SK-N-MC (cell line): ENCODE results near the gene DLG2.
"Not testable (repeated sequence)": the region's sequence is repeated elsewhere in the genome, so short reads cannot be mapped to it uniquely, and the experiment has no call there.

Source experiments
- DNase-seq: peaks from one replicate; pipeline ENCODE4 v3.0.0-alpha.2; 2011; ENCODE audit warnings: low read depth, low spot score
- H3K27ac ChIP-seq: fragments of 200-600 bp; sonication (generic); 2 replicates; pipeline ENCODE4 v1.5.1; 2016; ENCODE audit warnings: mixed run types
- H3K36me3 ChIP-seq: fragments of 200-600 bp; sonication (generic); 2 replicates; pipeline ENCODE4 v1.6.1; 2017; ENCODE audit warnings: antibody characterized with exemption, low read length, mixed read lengths; ENCODE audit not compliant: insufficient read depth
- H3K4me3 ChIP-seq: fragments of 200-600 bp; sonication (generic); 2 replicates; pipeline ENCODE4 v1.5.1; 2016
- H3K9ac ChIP-seq: fragments of 200-600 bp; sonication (generic); 2 replicates; pipeline ENCODE4 v1.8.0; 2017; ENCODE audit warnings: mixed run types, mixed read lengths; ENCODE audit not compliant: insufficient read length
- H3K9me3 ChIP-seq: fragments of 200-600 bp; sonication (generic); 2 replicates; pipeline ENCODE4 v1.6.1; 2017; ENCODE audit warnings: low read depth, mild to moderate bottlenecking, antibody characterized with exemption, low read length, moderate library complexity, mixed read lengths
- EZH2 ChIP-seq: fragments of 200-600 bp; sonication (generic); IDR thresholded peaks from one replicate; pipeline ENCODE4 v1.6.1; 2017; ENCODE audit warnings: antibody characterized with exemption
- FOXP2 ChIP-seq: optimal IDR thresholded peaks from 2 replicates; pipeline ENCODE3; 2011; ENCODE audit warnings: mild to moderate bottlenecking, moderate library complexity; ENCODE audit not compliant: insufficient read depth; ENCODE audit errors: extremely low read length, control extremely low read depth
- POLR2AphosphoS5 ChIP-seq: IDR thresholded peaks from 2 replicates; pipeline ENCODE4 v1.6.1; 2012; ENCODE audit warnings: mild to moderate bottlenecking, low read depth, low read length, borderline replicate concordance

DLG2 gene

GRCh38 chr11:85444479-85444878 lies 182.7 kb downstream of the DLG2 start:
- Histone ChIP-seq H3K4me3 (no peak overlapping the region), H3K27ac (no peak overlapping the region), H3K9me3 (no peaks in the 10 kb centered on the region), H3K36me3 (no peaks in the 10 kb centered on the region), H3K9ac (no peak overlapping the region)
- TF ChIP-seq POLR2AphosphoS5, result no peak
- TF ChIP-seq EZH2, result no peak
- TF ChIP-seq FOXP2, result no peak
- no peak for DNase-seq

DNA sequence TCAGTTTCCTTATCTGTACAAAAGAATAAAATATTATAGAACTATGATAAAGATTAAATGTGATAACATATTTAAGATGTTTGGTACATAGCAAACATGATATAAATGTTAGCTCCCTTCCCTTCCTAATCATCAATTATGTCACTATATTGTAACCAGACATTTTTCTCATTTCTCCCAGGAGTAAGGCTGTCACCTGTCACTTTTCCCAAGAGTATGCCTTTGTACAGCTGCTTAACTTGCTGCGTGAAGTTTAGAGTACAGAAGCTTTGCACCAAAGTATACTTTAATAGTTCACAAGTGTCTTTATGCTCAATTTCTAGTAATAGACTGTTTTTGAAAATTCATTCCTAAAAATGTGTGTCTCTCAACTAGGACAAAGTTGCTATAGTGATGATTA lies 186.9 kb downstream of the DLG2 start:
- Histone ChIP-seq H3K36me3 (no peaks in the 10 kb centered on the region), H3K9ac (no peak overlapping the region)
- TF ChIP-seq EZH2, result no peak
- TF ChIP-seq FOXP2, result no peak
- TF ChIP-seq POLR2AphosphoS5, result no peak

GRCh38 chr11:85438328-85438727 lies 188.8 kb downstream of the DLG2 start:
- Histone ChIP-seq H3K27ac (no peak overlapping the region), H3K36me3 (no peaks in the 10 kb centered on the region), H3K9ac (no peak overlapping the region), H3K9me3 (no peaks in the 10 kb centered on the region), H3K4me3 (no peak overlapping the region)
- no peak for DNase-seq
- TF ChIP-seq POLR2AphosphoS5, result no peak

More for the DNA sequence above, 186.9 kb downstream of the DLG2 start:
- DNase-seq, result no peak
- Histone ChIP-seq H3K27ac (no peak overlapping the region), H3K4me3 (no peak overlapping the region), H3K9me3 (no peaks in the 10 kb centered on the region)

GRCh38 chr11:85431319-85431718 lies 195.8 kb downstream of the DLG2 start:
- DNase-seq, result no peak
- no peak overlapping the region for H3K27ac ChIP-seq
- no peak overlapping the region for H3K9ac ChIP-seq
- H3K36me3 ChIP-seq, result no peaks in the 10 kb centered on the region
- H3K4me3 ChIP-seq, result no peak overlapping the region
- TF ChIP-seq EZH2, result no peak
- no peak for TF ChIP-seq FOXP2
- no peak for TF ChIP-seq POLR2AphosphoS5
- no peaks in the 10 kb centered on the region for H3K9me3 ChIP-seq

DNA sequence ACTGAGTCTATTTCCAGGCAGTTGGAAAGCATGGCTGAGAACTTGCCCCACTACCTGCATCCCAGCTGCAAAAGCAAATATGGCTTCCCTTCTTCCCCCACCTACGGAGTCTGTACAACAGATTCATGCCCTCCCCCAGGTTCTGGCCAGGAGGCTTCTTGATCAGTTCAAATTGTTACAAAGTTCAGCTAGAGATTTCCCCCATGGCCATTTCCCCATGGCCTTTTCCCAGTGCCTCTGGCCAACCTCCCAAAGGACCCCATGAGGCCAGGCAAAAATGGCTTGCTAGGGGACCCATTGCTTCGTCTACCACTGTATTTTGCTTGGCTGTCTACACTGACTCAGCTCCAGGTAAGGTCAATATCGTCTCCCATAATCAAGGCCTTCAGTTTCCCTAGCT lies 203.3 kb downstream of the DLG2 start:
- no peaks in the 10 kb centered on the region for H3K36me3 ChIP-seq
- no peak for DNase-seq
- H3K27ac ChIP-seq, result no peak overlapping the region
- H3K9ac ChIP-seq, result no peak overlapping the region
- H3K4me3 ChIP-seq, result no peak overlapping the region
- TF ChIP-seq EZH2 (no peak), FOXP2 (no peak), POLR2AphosphoS5 (no peak)
- H3K9me3 ChIP-seq, result no peaks in the 10 kb centered on the region

DNA sequence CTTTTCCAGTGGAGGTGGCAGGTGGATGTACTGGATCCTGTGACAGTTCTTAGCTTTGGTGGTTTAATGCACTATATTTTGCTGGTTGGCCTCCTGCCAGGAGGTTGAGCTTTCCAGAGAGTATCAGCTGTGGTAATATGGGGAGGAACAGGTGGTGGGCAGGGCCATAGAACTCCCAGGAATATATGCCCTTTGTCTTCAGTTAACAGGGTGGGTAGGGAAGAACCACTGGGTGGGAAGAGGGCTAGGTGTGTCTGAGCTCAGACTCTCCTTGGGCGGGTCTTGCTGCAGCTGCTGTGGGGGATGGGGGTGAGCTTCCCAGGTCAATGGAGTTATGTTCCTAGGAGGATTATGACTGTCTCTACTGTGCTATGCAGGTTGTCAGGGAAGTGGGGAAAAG lies 203.8 kb downstream of the DLG2 start:
- TF ChIP-seq FOXP2 (no peak), POLR2AphosphoS5 (no peak), EZH2 (no peak)
- Histone ChIP-seq H3K27ac (no peak overlapping the region), H3K9ac (no peak overlapping the region), H3K36me3 (no peaks in the 10 kb centered on the region), H3K9me3 (no peaks in the 10 kb centered on the region), H3K4me3 (no peak overlapping the region)
- DNase-seq, result no peak

- no peak for DNase-seq
- Histone ChIP-seq H3K4me3 (no peak overlapping the region), H3K9ac (no peak overlapping the region), H3K27ac (no peak overlapping the region), H3K9me3 (no peaks in the 10 kb centered on the region), H3K36me3 (no peaks in the 10 kb centered on the region)
- TF ChIP-seq EZH2, result no peak
- no peak for TF ChIP-seq POLR2AphosphoS5
- no peak for TF ChIP-seq FOXP2
Observed at GRCh38 chr11:85414175-85414574, 213.0 kb downstream of the DLG2 start.

DNA sequence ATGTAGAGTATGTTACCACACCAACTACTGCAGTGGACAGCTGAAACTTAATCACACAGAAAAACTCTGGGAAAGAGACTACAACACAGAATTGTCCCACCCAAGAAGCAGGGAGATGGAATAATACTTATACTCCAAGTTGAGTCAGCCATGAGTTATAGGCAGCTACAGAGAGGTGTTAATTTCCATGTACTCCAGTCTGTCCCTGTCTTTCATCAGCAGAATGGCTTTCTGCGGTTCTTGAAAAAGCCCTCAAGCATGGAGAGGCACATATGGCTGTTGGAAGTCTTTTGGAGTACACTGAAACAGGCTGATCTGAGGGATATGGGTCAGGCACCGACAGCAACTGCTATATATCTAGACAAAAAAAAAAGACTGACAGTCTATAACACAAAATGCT lies 219.5 kb downstream of the DLG2 start:
- Histone ChIP-seq H3K36me3 (no peaks in the 10 kb centered on the region), H3K9ac (no peak overlapping the region), H3K4me3 (no peak overlapping the region), H3K27ac (no peak overlapping the region), H3K9me3 (no peaks in the 10 kb centered on the region)
- no peak for DNase-seq
- TF ChIP-seq POLR2AphosphoS5 (no peak), FOXP2 (no peak), EZH2 (no peak)

DNA sequence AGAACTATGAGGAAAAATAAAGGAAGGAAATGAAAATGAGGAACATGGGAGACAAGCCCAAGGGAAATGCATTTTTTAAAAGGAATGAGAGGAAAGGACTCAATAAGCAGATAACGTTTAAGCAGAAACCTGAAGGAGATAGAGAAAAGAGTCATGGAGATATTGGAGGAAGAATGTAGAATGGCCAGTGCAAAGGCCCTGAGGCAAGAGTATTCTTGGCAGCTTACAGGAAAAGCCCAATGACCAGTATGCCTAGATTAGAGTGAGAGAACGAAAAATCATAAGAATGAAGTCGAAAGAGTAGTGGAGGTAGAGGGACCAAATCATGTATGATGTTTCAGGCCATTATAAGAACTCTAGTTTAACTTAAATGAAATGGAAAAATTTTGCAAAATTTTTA lies 220.3 kb downstream of the DLG2 start:
- TF ChIP-seq FOXP2 (no peak), EZH2 (no peak), POLR2AphosphoS5 (no peak)
- no peak for DNase-seq

GRCh38 chr11:85406316-85406715 lies 220.8 kb downstream of the DLG2 start:
- no peaks in the 10 kb centered on the region for H3K36me3 ChIP-seq

More for the DNA sequence above, 220.3 kb downstream of the DLG2 start:
- no peaks in the 10 kb centered on the region for H3K36me3 ChIP-seq
- H3K9me3 ChIP-seq, result no peaks in the 10 kb centered on the region
- H3K9ac ChIP-seq, result no peak overlapping the region
- H3K4me3 ChIP-seq, result no peak overlapping the region
- no peak overlapping the region for H3K27ac ChIP-seq

GRCh38 chr11:85395515-85396055 lies 231.6 kb downstream of the DLG2 start:
- not testable (repeated sequence) for DNase-seq, H3K4me3 ChIP-seq, H3K36me3 ChIP-seq, H3K9ac ChIP-seq, H3K27ac ChIP-seq, H3K9me3 ChIP-seq

More at GRCh38 chr11:85406316-85406715, 220.8 kb downstream of the DLG2 start:
- H3K4me3 ChIP-seq, result no peak overlapping the region
- no peaks in the 10 kb centered on the region for H3K9me3 ChIP-seq
- H3K27ac ChIP-seq, result no peak overlapping the region
- no peak for DNase-seq
- no peak for TF ChIP-seq POLR2AphosphoS5
- no peak for TF ChIP-seq EZH2
- no peak for TF ChIP-seq FOXP2
- H3K9ac ChIP-seq, result no peak overlapping the region
